ENCODE results near the gene CEP350.

Gene CEP350

GRCh38 chr1:180157108-180157507, 202.5 kb downstream of the CEP350 start:
- DNase-seq (ENCODE audit: low read depth) = no peak

- DNase-seq (ENCODE audit: low read depth) = no peak
Observed at GRCh38 chr1:180157576-180158057, 203.0 kb downstream of the CEP350 start.

GRCh38 chr1:180158149-180159147, 203.8 kb downstream of the CEP350 start:
- DNase-seq (ENCODE audit: low read depth) = no peak

- no peak for DNase-seq (ENCODE audit: low read depth)
Observed at GRCh38 chr1:180160357-180160756, 205.7 kb downstream of the CEP350 start.

- DNase-seq (ENCODE audit: low read depth) = no peak
Observed at GRCh38 chr1:180163041-180163440, 208.4 kb downstream of the CEP350 start.

All from HS-5 (cell line).